GM21529 (cell line): ENCODE measurements around the gene C1orf159.

Experiments
- ATAC-seq: cut with Tn5 transposase; IDR thresholded peaks from one replicate; pipeline ENCODE4 v1.9.1; 2021; ENCODE audit not compliant: unreplicated experiment

C1orf159 gene

DNA sequence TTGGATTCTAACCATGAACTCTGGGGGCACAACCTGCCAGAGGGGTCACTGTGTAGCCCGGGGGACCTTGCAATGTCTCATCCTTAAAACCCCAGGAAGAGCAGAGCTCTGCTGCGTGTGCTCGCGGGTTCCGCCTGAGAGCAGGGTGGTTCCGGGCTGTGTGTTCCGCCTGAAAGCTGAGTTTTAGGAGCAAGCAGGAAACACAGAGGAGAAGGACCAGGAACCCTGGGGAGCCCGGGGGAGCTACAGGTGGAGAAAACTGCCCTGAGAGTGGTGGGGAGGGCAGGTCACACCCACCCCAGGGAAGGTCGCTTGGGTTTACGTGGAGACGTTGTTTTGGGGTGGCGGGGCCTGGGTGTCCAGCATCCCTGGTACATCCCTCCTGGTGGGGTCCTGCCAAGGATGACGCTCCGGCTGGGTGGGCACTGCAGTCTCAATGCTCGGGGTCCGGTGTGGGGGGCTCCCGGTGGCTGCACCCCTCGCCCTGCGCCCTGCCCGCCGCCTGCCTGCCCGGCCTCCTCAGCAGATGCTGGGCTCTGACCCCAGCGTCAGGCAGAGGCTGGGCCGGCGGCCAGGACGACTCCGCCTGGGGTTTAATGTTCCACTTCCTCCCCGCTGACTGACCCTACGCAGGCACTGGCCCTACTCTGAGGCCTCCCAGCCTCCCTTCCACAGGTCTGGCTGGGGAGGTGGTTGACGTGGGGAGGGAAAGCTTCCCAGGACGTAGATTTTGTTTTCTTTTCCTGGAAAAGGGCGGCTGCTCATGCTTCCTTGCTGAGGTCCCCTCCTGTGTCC is 17.3 kb upstream of the C1orf159 start:
- ATAC-seq = no peak

DNA sequence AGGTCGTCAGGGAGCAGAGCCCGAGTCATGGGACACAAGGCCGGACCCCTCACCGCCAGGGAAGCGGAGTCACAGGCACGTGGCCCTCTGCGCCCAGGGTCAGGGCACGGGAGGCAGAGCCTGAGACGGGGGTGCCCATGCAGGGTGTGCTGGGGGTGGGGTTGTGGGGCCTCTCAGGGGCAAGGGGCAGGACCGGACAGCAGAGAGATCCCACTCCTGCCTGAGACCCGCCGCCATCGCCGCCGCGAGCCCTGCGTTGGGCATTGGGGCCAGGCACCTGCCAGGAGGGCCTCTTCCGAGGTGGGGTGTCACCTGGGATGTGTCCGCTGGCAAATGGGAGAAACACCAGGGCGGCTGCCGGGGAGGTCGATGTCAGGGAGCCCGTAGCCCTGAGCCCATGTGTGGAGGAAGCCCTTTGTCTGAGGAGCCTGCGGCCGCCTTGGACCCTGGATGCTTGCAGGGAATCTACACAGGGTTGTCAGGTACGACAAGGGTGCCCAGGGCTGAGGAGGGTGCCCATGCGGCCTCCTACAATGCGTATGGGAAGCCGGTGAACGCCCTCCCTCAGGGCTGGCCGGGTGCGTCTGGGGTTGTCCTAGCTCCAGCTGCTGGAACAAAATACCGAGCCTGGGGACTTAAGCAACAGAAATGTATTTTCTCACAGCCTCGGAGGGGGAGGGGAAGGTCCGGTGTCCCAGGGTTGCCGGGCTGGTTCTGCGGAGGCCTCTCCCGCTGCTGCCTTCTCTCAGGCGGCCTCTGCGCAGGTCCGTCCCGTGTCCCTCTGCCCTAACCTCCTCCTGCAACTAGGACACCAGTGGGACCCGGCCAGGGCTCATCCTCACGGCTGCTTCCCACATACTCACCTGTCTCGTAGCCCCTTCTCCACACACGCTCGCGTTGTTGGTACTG is 16.4 kb upstream of the C1orf159 start:
- no peak for ATAC-seq

DNA sequence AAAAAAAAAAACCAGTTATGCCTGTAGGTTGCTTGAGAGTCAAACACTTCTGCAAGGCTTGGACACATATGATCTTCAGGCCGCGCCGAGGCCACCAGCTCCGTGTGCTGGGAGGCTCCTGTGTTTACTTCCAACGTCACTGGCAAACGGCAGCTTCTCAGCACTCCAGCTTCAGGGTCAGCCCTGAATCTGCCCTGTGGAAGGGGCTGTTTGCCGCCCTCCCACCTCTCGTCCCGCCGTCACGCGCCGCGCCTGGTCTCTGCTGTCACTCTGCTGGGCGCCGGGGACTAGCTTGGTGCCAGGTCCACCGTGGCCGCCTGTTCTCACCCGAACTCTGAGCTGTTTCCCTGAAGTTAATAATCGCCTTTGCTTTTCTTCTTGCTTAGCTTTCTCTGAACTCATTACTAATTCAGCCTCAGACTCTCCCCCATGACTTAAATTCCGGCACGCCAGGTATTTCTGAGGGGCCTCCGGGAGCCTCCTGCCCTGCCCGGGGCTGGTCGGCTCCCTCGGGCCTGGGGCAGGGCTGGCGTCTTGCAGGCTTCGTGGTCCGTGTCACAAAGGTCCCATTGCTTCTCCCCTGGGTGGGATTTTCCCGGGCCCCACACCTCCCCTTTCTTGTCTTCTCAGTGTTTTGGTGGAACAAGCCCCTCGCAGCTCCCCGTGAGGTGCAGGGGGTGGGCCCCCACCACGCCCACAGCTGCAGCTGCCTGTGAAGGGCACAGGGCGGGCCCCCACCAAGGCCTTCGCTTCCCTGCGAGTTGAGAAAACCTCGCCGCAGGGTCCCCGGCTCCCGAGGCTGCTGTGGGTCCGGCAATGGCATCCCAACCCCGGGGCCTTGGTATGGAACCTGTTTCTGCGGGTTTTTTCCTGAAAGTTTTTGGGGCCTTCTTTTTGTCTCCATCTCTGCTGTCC is 14.6 kb upstream of the C1orf159 start:
- no peak for ATAC-seq

DNA sequence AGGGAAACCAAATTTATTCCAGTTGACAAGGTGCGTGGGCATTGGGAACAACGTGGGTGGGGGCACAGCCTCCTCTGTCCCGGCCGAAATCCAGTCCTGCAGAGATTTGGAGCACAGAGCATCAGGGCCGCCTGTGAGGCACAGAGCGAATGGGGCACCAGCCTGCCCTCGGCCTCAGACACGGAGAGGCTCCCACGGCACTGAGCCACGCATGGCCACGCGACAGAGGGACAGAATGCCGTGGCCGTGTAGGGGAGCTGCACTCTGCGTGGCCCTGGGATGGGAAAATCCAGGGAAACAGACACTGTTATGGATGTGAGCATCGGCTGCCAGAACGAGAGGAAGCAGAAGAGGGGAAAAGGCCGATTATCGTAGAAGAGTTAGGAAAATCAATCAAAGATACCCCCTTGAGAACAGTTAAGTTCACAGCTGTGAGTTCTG is 13.5 kb upstream of the C1orf159 start:
- ATAC-seq = no peak

DNA sequence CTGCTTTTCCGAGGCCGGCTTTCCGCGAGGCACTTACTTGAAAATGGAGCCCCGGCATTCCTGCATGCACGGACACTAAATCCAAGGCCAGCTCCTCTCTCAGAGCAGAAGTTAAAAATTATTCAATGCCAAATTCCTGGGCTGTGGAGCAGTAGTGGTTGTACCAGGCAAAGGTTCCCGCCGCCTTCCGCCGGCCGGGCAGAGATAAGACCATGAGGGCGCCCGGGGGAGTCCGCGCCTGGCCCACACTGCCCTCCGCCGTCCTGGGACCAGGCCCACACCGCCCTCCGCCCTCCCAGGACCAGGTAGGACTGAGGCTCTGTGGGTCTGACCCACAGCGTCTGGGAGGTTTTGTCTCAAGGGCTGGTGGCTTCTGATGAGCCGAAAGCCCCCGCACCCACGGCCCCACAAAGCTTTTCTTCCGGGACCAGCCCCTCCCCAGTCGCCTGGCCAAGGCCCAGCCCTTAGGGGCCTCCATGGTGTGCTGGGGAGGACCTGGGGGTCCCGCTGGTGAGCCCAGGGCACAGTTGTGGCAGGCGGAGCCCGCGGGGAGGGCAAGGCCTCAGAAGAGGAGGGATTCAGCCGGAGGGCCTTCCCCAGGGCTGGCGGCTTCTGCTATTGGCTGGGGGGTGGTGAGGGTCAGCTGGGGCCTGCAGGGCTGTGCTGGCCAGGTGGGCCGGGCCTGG is 12.7 kb upstream of the C1orf159 start:
- ATAC-seq = no peak

DNA sequence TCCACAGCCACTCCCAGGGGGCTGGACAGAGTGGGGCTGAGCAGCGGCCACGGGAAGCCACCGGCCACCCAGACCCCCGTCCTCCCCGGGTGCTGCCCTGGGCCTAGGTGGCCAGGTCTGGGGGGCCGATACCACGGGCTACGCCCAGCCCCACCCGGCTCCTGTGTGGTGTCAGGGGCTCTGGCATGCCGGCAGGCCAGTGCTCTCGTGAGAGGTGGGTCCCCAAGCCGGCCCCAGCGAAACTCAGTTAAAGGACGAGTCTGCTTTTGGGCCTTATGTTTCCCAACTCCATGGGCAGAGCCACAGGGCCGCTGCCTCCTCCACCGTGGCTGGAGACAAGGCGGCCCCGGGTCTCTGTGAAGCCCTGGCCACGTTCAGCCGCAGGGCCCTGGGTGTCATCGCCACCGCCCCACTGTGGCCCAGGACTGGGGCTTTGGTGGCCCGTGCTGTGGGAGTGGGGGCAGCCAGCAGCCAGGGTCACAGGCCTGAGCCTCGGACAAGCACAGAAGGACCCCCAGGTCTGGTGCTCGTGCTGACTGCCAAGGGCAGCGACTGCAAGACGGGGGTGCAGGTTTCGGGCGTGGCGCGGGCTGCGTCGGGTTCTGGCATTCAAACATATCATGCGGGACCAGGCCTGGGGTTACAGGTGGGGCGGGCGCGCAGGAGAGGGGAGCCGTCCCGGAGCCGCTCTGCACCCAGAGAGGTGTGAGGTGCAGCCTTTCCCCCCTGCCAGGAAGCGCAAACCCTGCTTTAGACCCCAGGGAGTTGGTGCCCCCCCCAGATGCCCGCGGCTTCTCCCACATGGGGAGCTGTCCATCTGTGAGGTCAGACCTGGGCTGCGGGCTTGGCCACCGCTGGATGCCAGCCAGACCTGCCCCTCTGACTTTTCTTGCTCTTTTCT is 11.9 kb upstream of the C1orf159 start:
- no peak for ATAC-seq

DNA sequence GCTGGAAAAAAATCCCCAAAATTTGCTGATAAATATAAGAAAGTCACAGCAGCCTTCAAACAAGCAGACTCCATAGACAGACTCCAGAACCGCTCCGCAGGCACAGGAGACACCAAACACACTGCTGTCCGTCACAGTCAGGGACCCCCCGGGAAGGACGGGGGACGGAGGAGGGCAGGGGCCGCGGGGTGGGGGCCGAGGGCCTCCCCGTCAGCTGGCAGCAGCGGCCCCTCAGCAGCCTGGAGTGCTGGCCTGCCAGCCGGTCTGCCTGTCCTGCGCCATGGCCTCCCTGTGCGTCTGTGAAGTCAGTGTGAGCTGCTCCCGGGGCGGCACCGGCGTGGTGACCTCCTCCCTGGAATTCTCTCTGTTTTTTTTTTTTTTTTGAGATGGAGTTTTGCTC is 10.1 kb upstream of the C1orf159 start:
- no peak for ATAC-seq

DNA sequence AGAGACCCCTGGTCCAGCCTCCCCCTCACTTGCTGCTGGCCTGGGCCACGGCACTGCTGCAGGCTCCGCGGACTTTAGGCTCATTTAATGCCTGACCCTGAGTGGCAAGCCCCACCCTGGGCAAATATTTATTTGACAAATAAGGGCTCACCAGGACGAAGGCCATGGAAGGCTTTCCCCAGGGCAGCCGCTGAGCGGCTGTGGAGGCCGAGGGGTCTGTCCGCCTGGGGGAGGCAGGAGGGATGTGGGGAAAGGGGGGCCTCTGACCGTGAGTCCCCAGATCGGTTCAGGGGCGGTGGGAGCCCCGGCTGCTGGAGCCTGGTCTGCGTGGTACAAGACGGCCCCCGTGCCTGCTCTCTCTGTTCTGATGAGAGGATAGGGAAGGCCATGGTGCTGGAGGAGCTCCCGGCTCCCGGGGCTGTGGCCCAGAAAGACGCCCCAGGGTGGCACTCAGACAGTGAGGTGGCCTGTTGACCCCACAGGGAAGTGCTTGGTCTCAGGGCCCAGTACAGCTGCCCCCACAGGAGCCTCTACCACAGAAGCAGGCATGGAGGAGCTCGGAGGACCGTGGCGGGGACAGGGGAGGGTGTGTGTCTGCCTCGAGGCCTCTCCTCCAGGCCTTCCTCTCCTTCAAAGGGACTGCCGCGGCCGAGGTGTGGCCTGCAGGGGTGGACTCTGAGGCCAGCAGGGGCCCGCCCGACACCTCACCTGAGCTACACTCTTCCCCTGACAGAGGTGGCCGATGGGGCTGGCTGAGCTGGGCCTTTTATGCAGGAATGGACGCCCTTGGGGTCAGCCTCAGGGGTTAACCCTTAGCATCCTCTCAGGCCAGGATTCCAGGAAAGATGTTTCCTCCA is 9.1 kb upstream of the C1orf159 start:
- no peak for ATAC-seq

DNA sequence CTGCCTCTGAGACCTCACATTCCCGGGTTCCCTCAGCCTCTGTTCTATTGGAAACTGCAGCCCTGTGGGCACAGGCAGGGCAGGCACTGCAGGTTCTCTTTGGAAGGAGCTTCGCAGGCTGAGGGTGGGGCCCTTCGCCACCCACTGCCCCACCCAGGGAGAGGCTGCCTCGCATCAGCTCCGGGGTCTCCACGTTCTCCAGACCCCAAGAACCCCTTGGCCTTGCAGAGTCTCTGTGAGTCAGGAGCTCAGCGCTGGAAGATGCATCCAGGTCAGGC is 8.6 kb upstream of the C1orf159 start:
- ATAC-seq = no peak

DNA sequence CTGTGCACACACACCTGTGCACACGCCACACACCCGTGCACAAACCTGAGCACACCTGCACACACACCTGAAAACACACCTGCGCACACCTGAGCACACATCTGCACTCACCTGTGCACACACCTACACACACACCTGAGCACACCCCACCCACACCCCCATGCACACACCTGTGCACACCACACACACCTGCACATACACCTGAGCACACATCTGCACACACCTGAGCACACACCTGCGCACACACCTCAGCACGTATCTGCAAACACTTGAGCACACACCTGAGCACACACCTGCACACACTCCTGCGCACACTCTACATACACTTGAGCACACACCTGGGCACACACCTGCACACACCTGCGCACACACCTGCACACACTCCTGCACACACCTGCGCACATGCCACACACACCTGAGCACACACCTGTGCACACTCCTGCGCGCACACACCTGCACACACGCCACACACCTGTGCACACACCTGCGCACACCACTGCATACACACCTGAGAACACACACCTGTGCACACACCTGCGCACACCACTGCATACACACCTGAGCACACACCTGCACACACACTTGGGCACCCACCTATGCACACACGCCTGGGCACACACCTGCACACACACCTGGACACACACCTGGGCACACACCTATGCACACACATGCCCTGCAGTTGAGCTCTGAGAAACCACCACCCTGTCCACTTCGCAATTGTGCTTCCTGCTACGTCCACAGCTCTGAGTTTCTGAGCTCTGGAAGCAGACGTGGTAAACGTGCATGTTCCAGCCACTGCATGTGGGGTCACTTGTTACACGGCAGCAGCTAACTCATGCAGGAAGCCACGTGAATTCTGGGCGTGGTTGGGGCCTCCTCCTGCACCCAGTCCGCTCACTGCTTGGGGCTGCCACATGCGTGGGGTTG is 8.0 kb upstream of the C1orf159 start:
- no peak for ATAC-seq

DNA sequence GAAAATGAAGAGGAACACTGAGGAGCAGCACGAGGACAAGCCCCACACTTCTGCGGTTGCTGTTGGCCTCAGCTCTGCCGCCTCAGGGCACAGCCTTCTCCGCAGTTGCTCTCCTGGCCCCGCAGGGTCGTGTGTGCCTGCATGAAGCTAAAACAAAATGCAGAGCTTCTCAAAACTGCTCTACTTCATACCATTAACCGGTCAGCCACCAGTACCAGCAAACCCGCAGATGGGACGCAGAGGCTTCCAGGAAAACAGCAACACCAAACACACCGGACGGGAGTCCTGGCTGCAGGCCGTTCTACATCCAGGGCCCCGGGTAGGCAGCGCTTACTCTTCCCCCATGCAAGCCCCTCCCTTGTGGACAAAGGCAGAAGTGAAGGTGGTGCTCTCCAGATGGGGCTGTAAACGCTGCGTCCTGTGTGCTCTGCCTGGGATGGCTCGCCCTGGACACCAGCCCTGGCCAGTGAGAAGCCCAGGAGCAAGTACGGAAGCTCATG is 7.1 kb upstream of the C1orf159 start:
- ATAC-seq = no peak

DNA sequence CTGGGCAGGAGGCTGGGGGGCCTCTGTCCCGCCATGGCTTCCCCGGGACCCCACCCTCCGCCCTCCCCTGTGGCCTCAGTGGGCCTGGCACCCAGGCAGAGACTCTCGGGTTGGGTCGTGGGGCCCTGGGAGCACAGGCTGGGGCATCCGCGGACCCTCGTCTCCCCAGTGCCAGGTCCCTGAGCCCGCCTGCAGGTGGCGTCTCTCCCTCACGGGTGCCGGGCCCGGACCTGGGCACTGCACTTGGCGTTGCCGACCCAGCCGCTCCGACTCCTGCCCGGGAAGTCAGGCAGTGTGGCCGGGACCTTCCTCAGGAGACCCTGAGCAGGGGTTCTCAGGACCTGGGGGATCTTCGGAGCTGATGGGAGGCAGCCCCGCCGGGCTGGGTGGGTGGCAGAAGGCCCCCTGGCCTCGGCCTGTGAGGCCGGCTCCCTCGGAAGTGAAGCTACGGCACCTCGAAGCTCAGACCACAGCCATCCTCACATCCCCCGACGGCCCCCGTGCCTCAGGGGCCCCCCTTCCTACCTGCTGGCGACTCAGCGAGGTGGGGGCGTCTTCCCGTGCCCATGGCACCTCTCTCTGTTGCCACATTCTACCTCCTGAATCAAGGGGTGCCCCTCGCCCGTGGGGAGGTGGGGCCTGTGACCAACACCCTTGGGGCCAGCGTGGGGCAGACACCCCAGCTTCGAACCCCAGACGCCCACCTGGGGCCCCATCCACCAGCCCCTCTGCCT is 6.4 kb upstream of the C1orf159 start:
- ATAC-seq = peak; percentile 49

DNA sequence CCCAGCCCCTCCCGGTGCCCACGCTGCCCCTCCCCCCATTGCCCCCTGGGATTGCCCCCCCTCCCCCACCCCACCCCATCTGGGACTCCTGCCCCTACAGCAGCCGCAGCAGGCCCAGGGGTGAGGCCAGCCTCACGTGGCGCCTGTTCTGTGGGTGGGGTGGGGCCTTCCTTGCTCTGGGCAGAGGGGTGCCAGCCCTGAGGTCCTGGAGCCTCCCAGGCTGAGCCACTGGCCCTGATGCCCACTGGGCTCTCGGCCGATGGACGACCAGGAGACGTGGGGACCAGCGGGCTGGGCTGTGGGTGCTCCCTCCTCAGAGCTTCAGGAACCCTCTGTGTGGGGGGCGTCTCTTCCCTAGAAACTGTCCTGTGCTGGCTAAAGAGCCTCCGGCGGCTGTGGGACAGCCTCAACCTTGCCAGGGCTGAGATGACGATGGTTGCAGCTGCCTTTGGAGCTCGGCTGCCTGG is 5.8 kb upstream of the C1orf159 start:
- no peak for ATAC-seq

DNA sequence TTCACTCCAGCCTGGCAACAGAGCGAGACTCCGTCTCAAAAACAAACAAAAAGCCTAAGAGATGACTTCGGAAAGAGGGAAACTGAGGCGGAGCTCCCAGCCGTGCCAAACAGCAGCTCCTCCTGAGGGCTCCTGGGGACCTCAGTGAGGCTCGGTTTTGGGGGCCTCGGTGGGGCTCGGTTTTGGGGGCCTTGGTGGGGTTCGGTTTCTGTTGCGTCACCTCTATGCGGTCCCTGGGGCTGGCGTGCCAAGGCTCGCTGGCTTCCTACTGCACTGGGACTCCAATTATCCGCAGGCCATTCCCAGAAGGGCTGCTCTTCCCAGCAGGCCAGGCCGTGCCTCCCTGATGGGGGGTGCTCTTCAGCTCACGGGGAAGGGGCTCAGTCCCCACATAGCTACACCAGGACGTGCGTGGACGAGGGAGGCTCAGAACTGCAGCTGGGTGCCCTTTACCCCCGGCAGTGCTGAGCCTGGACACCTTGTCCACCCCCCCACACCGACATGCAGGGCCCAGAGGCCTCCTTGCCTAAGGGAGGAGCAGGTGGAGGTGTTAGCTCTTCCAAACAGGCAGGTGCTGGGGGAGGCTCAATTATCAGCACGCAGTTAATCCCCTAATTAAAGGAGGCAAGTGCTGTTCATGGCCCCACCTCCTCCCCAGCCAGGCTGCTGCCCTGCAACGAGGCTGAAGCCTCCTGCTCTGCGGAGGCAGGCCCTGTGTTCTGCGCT is 5.1 kb upstream of the C1orf159 start:
- no peak for ATAC-seq

DNA sequence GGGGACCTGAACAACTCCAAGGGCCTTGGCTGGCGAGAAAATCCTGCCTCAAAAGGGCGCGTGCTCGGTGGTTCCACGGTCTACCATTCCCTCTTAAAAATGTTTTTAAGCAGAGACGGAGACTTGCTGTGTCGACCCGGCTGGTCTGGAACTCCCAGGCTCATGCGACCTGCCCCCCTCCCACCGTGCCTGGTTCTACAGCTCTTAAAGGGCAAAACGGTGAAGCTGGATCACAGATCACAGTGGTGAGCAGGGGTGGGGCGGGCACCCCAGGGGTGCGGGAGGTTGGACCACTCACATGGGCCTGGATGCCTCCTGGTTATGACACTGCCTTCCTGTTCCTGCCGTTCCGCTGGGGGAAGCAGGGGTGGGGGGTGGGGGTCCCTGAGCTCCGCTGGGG is 4.2 kb upstream of the C1orf159 start:
- ATAC-seq = no peak

DNA sequence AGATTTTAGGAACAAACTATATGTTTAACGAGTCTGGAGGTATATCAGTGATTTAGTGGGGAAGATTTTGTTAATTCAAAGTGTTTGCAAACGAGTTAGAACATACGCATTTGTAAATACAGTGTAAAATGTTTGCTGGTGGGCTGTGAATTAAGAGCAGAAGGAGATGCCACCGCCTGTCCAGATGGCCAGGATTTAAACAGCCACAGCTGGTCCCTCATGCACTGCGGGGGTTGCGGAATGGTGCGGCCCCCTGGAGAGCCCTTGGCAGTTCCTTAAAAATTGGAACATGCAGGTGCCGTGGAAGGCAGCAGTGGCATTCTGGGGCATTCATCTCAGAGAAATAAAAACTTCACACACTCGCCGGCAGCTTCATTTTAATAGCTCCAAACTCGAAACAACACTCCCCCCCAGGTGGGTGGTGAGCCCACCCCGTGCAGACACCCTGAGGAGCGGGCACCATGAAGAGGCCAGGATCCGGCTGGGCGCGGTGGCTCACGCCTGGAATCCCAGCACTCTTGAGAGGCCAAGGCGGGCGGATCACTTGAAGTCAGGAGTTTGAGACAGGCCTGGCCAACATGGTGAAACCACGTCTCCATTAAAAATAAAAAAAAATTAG is 3.5 kb upstream of the C1orf159 start:
- ATAC-seq = no peak
